ENCODE results near the gene XIRP2.
"Not testable (repeated sequence)": the region's sequence is repeated elsewhere in the genome, so short reads cannot be mapped to it uniquely, and the experiment has no call there.

XIRP2 gene

GRCh38 chr2:166944909-166945308 lies 56.6 kb downstream of the XIRP2 start:
- no peak for DNase-seq (ENCODE audit: low spot score)

- peak; percentile 29 for DNase-seq (ENCODE audit: low spot score)
These were observed 69.4 kb downstream of the XIRP2 start for GRCh38 chr2:166957686-166958085.

GRCh38 chr2:166958986-166959481 lies 70.8 kb downstream of the XIRP2 start:
- DNase-seq (ENCODE audit: low spot score): no peak

GRCh38 chr2:166959556-166959955 lies 71.3 kb downstream of the XIRP2 start:
- DNase-seq (ENCODE audit: low spot score): no peak

- no peak for DNase-seq (ENCODE audit: low spot score)
These were observed 72.5 kb downstream of the XIRP2 start for GRCh38 chr2:166960702-166961270.

- DNase-seq (ENCODE audit: low spot score): no peak
These were observed 73.7 kb downstream of the XIRP2 start for GRCh38 chr2:166961933-166962332.

GRCh38 chr2:166969486-166969885 lies 81.2 kb downstream of the XIRP2 start:
- DNase-seq (ENCODE audit: low spot score): no peak

GRCh38 chr2:166972002-166972401 lies 83.7 kb downstream of the XIRP2 start:
- no peak for DNase-seq (ENCODE audit: low spot score)

- no peak for DNase-seq (ENCODE audit: low spot score)
These were observed 84.1 kb downstream of the XIRP2 start for GRCh38 chr2:166972418-166972817.

- DNase-seq (ENCODE audit: low spot score): no peak
These were observed 95.9 kb downstream of the XIRP2 start for GRCh38 chr2:166984188-166984587.

GRCh38 chr2:166984797-166985196 lies 96.5 kb downstream of the XIRP2 start:
- no peak for DNase-seq (ENCODE audit: low spot score)

- DNase-seq (ENCODE audit: low spot score): no peak
These were observed 106.5 kb downstream of the XIRP2 start for GRCh38 chr2:166994588-166995336.

- DNase-seq (ENCODE audit: low spot score): no peak
These were observed 108.2 kb downstream of the XIRP2 start for GRCh38 chr2:166996465-166996864.

GRCh38 chr2:167001165-167001564 lies 112.9 kb downstream of the XIRP2 start:
- DNase-seq (ENCODE audit: low spot score): no peak

- DNase-seq (ENCODE audit: low spot score): no peak
These were observed 116.8 kb downstream of the XIRP2 start for GRCh38 chr2:167005096-167005495.

GRCh38 chr2:167013227-167013626 lies 124.9 kb downstream of the XIRP2 start:
- DNase-seq (ENCODE audit: low spot score): no peak

GRCh38 chr2:167015806-167016205 lies 127.5 kb downstream of the XIRP2 start:
- no peak for DNase-seq (ENCODE audit: low spot score)

- peak; percentile 15 for DNase-seq (ENCODE audit: low spot score)
These were observed 128.7 kb downstream of the XIRP2 start for GRCh38 chr2:167017021-167017420.

- no peak for DNase-seq (ENCODE audit: low spot score)
These were observed 130.3 kb downstream of the XIRP2 start for GRCh38 chr2:167018590-167018989.

- no peak for DNase-seq (ENCODE audit: low spot score)
These were observed 140.2 kb downstream of the XIRP2 start for GRCh38 chr2:167028503-167028902.

- not testable (repeated sequence) for DNase-seq (ENCODE audit: low spot score)
These were observed 146.7 kb downstream of the XIRP2 start for GRCh38 chr2:167034976-167035375.

- no peak for DNase-seq (ENCODE audit: low spot score)
These were observed 160.5 kb downstream of the XIRP2 start for GRCh38 chr2:167048829-167049228.

- no peak for DNase-seq (ENCODE audit: low spot score)
These were observed 161.4 kb downstream of the XIRP2 start for GRCh38 chr2:167049659-167050058.

GRCh38 chr2:167052825-167053224 lies 164.5 kb downstream of the XIRP2 start:
- DNase-seq (ENCODE audit: low spot score): no peak

Measured in kidney capillary endothelial cell (primary cell).